Right lobe of liver (tissue), 4 donors: Measurements from ENCODE around the gene LTC4S.

Experiments
- POLR2A ChIP-seq: fragments of 450-650 bp; IDR thresholded peaks from one replicate; pipeline ENCODE4 v1.6.1; 2017; ENCODE audit warnings: antibody characterized with exemption, mild to moderate bottlenecking
- TF ChIP-seq, protein P1 (sequence below), 4 donors: fragments of 200-600 bp in 3 of 4; fragments of 450-650 bp in 1 of 4; IDR thresholded peaks; one replicate each; pipeline versions ENCODE4 v1.5.1 to v1.8.0; 2016 to 2022; ENCODE audit warnings: antibody characterized with exemption in 4 of 4, mild to moderate bottlenecking in 2 of 4
- donor health status: DM: no; HTN: no; CAD: no.
- donor health status: DM: no; HTN: no; CAD: no.
- donor health status: DM: no; HTN: yes; CAD: no.

DNA sequence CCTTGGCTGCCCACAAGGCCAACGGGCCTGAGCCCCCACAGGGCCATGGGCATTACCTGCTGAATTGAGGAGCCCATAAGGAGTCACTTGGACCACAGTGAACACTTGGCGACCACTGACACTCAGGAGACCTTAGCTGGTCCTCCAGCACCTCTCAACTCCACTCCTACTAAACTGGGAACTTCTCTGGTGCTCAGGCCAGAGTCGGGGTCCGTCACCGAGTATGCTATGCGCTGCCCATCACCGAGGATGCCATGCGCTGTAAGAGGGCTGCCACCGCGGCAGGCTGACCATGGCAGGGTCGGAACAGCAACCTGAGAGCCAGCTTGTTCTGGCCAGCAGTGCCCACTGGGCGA is 26.3 kb downstream of the LTC4S start:
- TF ChIP-seq, protein P1, sequence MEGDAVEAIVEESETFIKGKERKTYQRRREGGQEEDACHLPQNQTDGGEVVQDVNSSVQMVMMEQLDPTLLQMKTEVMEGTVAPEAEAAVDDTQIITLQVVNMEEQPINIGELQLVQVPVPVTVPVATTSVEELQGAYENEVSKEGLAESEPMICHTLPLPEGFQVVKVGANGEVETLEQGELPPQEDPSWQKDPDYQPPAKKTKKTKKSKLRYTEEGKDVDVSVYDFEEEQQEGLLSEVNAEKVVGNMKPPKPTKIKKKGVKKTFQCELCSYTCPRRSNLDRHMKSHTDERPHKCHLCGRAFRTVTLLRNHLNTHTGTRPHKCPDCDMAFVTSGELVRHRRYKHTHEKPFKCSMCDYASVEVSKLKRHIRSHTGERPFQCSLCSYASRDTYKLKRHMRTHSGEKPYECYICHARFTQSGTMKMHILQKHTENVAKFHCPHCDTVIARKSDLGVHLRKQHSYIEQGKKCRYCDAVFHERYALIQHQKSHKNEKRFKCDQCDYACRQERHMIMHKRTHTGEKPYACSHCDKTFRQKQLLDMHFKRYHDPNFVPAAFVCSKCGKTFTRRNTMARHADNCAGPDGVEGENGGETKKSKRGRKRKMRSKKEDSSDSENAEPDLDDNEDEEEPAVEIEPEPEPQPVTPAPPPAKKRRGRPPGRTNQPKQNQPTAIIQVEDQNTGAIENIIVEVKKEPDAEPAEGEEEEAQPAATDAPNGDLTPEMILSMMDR (IDR thresholded peaks at IDR 0.05) = no peak
- TF ChIP-seq POLR2A = no peak
